CD14-positive monocyte (primary cell): ENCODE measurements around the gene P2RY14. TPM values are rescaled to one million over a fixed set of nuclear protein-coding genes. Genes with fewer than 3 reads are reported as not detected.
A peak's percentile ranks its signal among the peaks of the same experiment; 100 is the strongest.

ENCODE experiments used
- DNase-seq, 3 donors: peaks; one replicate each; pipeline ENCODE4 v3.0.0-alpha.2; 2011 to 2022
- H2AFZ ChIP-seq: 2 replicates; pipeline ENCODE4 v1.6.0; 2012; ENCODE audit warnings: mild to moderate bottlenecking, low read depth, low read length, inconsistent platforms; ENCODE audit not compliant: insufficient read depth, poor library complexity, severe bottlenecking
- H3K27ac ChIP-seq, 2 donors: 1 replicate in 1 of 2; 2 replicates in 1 of 2; pipeline ENCODE4 v1.5.1; 2012 to 2013; ENCODE audit warnings: low read length in 2 of 2, control low read depth in 1 of 2, inconsistent platforms in 1 of 2, low read depth in 1 of 2, mild to moderate bottlenecking in 1 of 2
- H3K27me3 ChIP-seq, 2 donors: one replicate each; pipeline versions ENCODE4 v1.6.0 to v1.6.1; 2011 to 2013; ENCODE audit warnings: low read length in 2 of 2; ENCODE audit not compliant: control insufficient read depth in 2 of 2, insufficient read depth in 2 of 2
- H3K36me3 ChIP-seq, 2 donors: replicated peaks in 1 of 2; 1 replicate in 1 of 2; 2 replicates in 1 of 2; pipeline versions ENCODE4 v1.5.1 to v1.6.1; 2012 to 2013; ENCODE audit warnings: low read length in 2 of 2, control low read depth in 1 of 2, inconsistent platforms in 1 of 2, mild to moderate bottlenecking in 1 of 2; ENCODE audit not compliant: insufficient read depth in 2 of 2, control insufficient read depth in 1 of 2
- H3K4me1 ChIP-seq, 2 donors: 1 replicate in 1 of 2; 2 replicates in 1 of 2; pipeline versions ENCODE4 v1.5.1 to v1.6.1; 2012 to 2013; ENCODE audit warnings: low read length in 2 of 2, control low read depth in 1 of 2, inconsistent platforms in 1 of 2, mild to moderate bottlenecking in 1 of 2, moderate library complexity in 1 of 2; ENCODE audit not compliant: insufficient read depth in 2 of 2, control insufficient read depth in 1 of 2
- H3K4me2 ChIP-seq: replicated peaks from 2 replicates; pipeline ENCODE3; 2012; ENCODE audit warnings: low read length, moderate library complexity, mild to moderate bottlenecking; ENCODE audit not compliant: poor library complexity, severe bottlenecking; ENCODE audit errors: extremely low read depth
- H3K4me3 ChIP-seq, 3 experiments: fragments of 200-600 bp in 1 of 3; sonication (generic) in 1 of 3; replicated peaks in 1 of 3; 1 replicate in 2 of 3; 2 replicates in 1 of 3; pipeline ENCODE4 v1.5.1; 2011 to 2013; ENCODE audit warnings: low read length in 3 of 3, mild to moderate bottlenecking in 3 of 3, control low read depth in 2 of 3, low read depth in 2 of 3, inconsistent platforms in 1 of 3, moderate library complexity in 1 of 3
- H3K79me2 ChIP-seq: 2 replicates; pipeline ENCODE4 v1.6.0; 2012; ENCODE audit warnings: mild to moderate bottlenecking, control low read depth, inconsistent platforms, low read length, moderate library complexity; ENCODE audit not compliant: insufficient read depth
- H3K9ac ChIP-seq: 2 replicates; pipeline ENCODE4 v1.6.0; 2017; ENCODE audit warnings: low read length, mild to moderate bottlenecking; ENCODE audit not compliant: insufficient read depth, poor library complexity, severe bottlenecking
- H3K9me3 ChIP-seq, 2 donors: replicated peaks in 1 of 2; 1 replicate in 1 of 2; 2 replicates in 1 of 2; pipeline versions ENCODE4 v1.5.1 to v1.6.1; 2012 to 2013; ENCODE audit warnings: low read length in 2 of 2, control low read depth in 1 of 2; ENCODE audit not compliant: control insufficient read depth in 1 of 2, insufficient read depth in 1 of 2
- H4K20me1 ChIP-seq: 2 replicates; pipeline ENCODE4 v1.6.0; 2012; ENCODE audit warnings: mild to moderate bottlenecking, low read length, control low read depth, moderate library complexity; ENCODE audit not compliant: insufficient read depth
- H3K27ac Mint-ChIP-seq, 7 donors: one replicate each; pipeline ENCODE4 v1.8.0; 2020; ENCODE audit warnings: mild to moderate bottlenecking in 7 of 7, mixed read lengths in 7 of 7, moderate library complexity in 6 of 7, inconsistent platforms in 2 of 7
- H3K27me3 Mint-ChIP-seq, 3 donors: one replicate each; pipeline ENCODE4 v1.8.0; 2021 to 2022; ENCODE audit warnings: low read depth in 3 of 3, mild to moderate bottlenecking in 3 of 3, mixed read lengths in 3 of 3, moderate library complexity in 3 of 3, inconsistent platforms in 1 of 3
- H3K36me3 Mint-ChIP-seq, 2 donors: one replicate each; pipeline ENCODE4 v1.8.0; 2020; ENCODE audit warnings: mixed read lengths in 2 of 2, inconsistent platforms in 1 of 2, mild to moderate bottlenecking in 1 of 2
- H3K4me1 Mint-ChIP-seq: one replicate; pipeline ENCODE4 v1.8.0; 2020; ENCODE audit warnings: mild to moderate bottlenecking, mixed read lengths
- H3K4me3 Mint-ChIP-seq, 2 donors: one replicate each; pipeline ENCODE4 v1.8.0; 2020; ENCODE audit warnings: mild to moderate bottlenecking in 2 of 2, mixed read lengths in 2 of 2, moderate library complexity in 1 of 2
- H3K9me3 Mint-ChIP-seq, 7 donors: one replicate each; pipeline ENCODE4 v1.8.0; 2020 to 2022; ENCODE audit warnings: mixed read lengths in 7 of 7, mild to moderate bottlenecking in 6 of 7, moderate library complexity in 6 of 7, inconsistent platforms in 2 of 7
- CTCF ChIP-seq: fragments of 200-600 bp; IDR thresholded peaks from one replicate; pipeline ENCODE4 v1.8.0; 2022; ENCODE audit warnings: antibody characterized with exemption, mild to moderate bottlenecking
- WGBS: methylation state at CpG from one replicate; pipeline ENCODE4 v1.1.5; 2013; ENCODE audit warnings: missing lambda C conversion rate; ENCODE audit not compliant: insufficient coverage; 5-methylcytosine and 5-hydroxymethylcytosine counted together
- intact Hi-C, 2 donors: fragments of 100-400 bp; cut with micrococcal nuclease; formaldehyde crosslinking; loops; one replicate each; pipeline versions ENCODE4 v1.15.0 to v1.15.1; 2023
- polyA plus RNA-seq, 3 donors: library from polyadenylated mRNA; depleted of rRNA in 1 of 3; unstranded in 2 of 3; stranded (reverse) in 1 of 3; fragments of 300-500 nt in 2 of 3; fragments of >200 nt in 1 of 3; fragmentation: Illumina TruSeq in 2 of 3; gene quantifications; 1 replicate in 2 of 3; 2 replicates in 1 of 3; pipeline ENCODE4 v1.2.3, GENCODE V29; 2012 to 2021

Gene P2RY14
- polyA plus RNA-seq, 3 donors = 0.20 to 0.67 (median 0.50) TPM

- DNase-seq = no peak
- peaks cover 0 to 2% (median 0%) of the 10 kb centered on the region in 3 donors for H3K27me3 Mint-ChIP-seq
- intact Hi-C loops = loop anchor here (2.0 to 5.0 kb wide), 2 partner anchors 56 to 60 kb away; no protein-coding TSS in a partner anchor
- peaks cover 39% of the 10 kb centered on the region for H3K4me1 Mint-ChIP-seq
- Histone ChIP-seq H3K27ac (peak overlapping the region in 1 of 2 donors; percentile 51), H3K79me2 (no peaks in the 10 kb centered on the region), H3K27me3 (no peaks in the 10 kb centered on the region), H4K20me1 (no peaks in the 10 kb centered on the region), H3K36me3 (no peaks in the 10 kb centered on the region), H3K4me3 (no peak overlapping the region), H3K9ac (no peak overlapping the region), H3K9me3 (peaks cover 0 to 4% of the 10 kb centered on the region in 2 donors), H3K4me2 (no peak overlapping the region), H3K4me1 (peaks cover 26 to 43% of the 10 kb centered on the region in 2 donors), H2AFZ (peak overlapping the region; percentile 71)
- no peak overlapping the region for H3K4me3 Mint-ChIP-seq
- H3K9me3 Mint-ChIP-seq = peaks cover 5 to 10% (median 6%) of the 10 kb centered on the region in 7 donors
- 90% methylated on average over 4 of the region's 5 CpGs for WGBS
- peak overlapping the region in 2 of 7 donors; percentile 63 to 73 for H3K27ac Mint-ChIP-seq
- no peak for TF ChIP-seq CTCF
- peaks cover 6 to 7% of the 10 kb centered on the region in 2 donors for H3K36me3 Mint-ChIP-seq
Measured at GRCh38 chr3:151226825-151227224, 51.5 kb downstream of the P2RY14 start.

GRCh38 chr3:151226088-151226563, 52.2 kb downstream of the P2RY14 start:
- H3K36me3 ChIP-seq = no peaks in the 10 kb centered on the region
- H3K4me2 ChIP-seq = no peak overlapping the region
- peaks cover 0 to 6% of the 10 kb centered on the region in 2 donors for H3K9me3 ChIP-seq
- H3K79me2 ChIP-seq = no peaks in the 10 kb centered on the region
- H3K4me1 ChIP-seq = peaks cover 24 to 37% of the 10 kb centered on the region in 2 donors
- no peak overlapping the region for H3K9ac ChIP-seq
- 0% methylated on average over 2 of the region's 4 CpGs for WGBS
- no peaks in the 10 kb centered on the region for H3K27me3 ChIP-seq
- peak; percentile 74 to 87 (median 85) for DNase-seq
- intact Hi-C loops = loop anchor here (2.0 to 5.0 kb wide), 2 partner anchors 57 to 59 kb away; no protein-coding TSS in a partner anchor
- Mint-ChIP-seq H3K9me3 (peaks cover 6 to 15% (median 9%) of the 10 kb centered on the region in 7 donors), H3K36me3 (peaks cover 6 to 8% of the 10 kb centered on the region in 2 donors), H3K4me3 (no peak overlapping the region), H3K27ac (peak overlapping the region; percentile 46 to 82 (median 78)), H3K27me3 (peaks cover 0 to 2% (median 0%) of the 10 kb centered on the region in 3 donors), H3K4me1 (peaks cover 35% of the 10 kb centered on the region)
- no peaks in the 10 kb centered on the region for H4K20me1 ChIP-seq
- H2AFZ ChIP-seq = peak overlapping the region; percentile 71
- H3K27ac ChIP-seq = peak overlapping the region in 1 of 2 donors; percentile 51
- no peak for TF ChIP-seq CTCF
- H3K4me3 ChIP-seq = no peak overlapping the region
